Measurements from ENCODE around the gene PSMD13.

PSMD13 gene

GRCh38 chr11:211295-211694, 25.5 kb upstream of the PSMD13 start:
- Histone ChIP-seq H3K9ac (ENCODE audit: low read length) (no peak overlapping the region), H3K9me2 (replicated peaks; ENCODE audit: insufficient read depth, low read length) (no peaks in the 10 kb centered on the region), H3K79me2 (ENCODE audit: insufficient read depth, low read length) (peaks cover 25% of the 10 kb centered on the region), H3K4me3 (ENCODE audit: insufficient read depth, low read length, poor library complexity, severe bottlenecking) (no peak overlapping the region), H3K27me3 (ENCODE audit: low read length) (no peaks in the 10 kb centered on the region), H3K36me3 (ENCODE audit: low read length) (no peaks in the 10 kb centered on the region), H3F3A (ENCODE audit: insufficient read depth) (peaks cover 13% of the 10 kb centered on the region), H4K20me1 (ENCODE audit: low read depth, low read length) (no peaks in the 10 kb centered on the region; the same call in 1 of the 2 replicates), H3K4me2 (ENCODE audit: low read depth, low read length, poor library complexity, severe bottlenecking) (no peak overlapping the region), H3K27ac (ENCODE audit: low read depth, low read length) (no peak overlapping the region), H3K9me3 (ENCODE audit: insufficient read depth, low read length) (no peaks in the 10 kb centered on the region), H2AFZ (ENCODE audit: low read depth, low read length, severe bottlenecking) (no peak overlapping the region)
- TF ChIP-seq EZH2phosphoT487 (conservative IDR thresholded peaks at IDR 0.05; ENCODE audit: low read length) (no peak), CTCF (IDR thresholded peaks at IDR 0.05; ENCODE audit: insufficient read depth, low read length, poor library complexity, severe bottlenecking) (no peak)

GRCh38 chr11:211741-212140, 25.0 kb upstream of the PSMD13 start:
- peaks cover 16% of the 10 kb centered on the region for H3F3A ChIP-seq (ENCODE audit: insufficient read depth)
- no peaks in the 10 kb centered on the region; the same call in 1 of the 2 replicates for H4K20me1 ChIP-seq (ENCODE audit: low read depth, low read length)
- H2AFZ ChIP-seq (ENCODE audit: low read depth, low read length, severe bottlenecking) = no peak overlapping the region
- H3K27ac ChIP-seq (ENCODE audit: low read depth, low read length) = no peak overlapping the region
- no peaks in the 10 kb centered on the region for H3K9me2 ChIP-seq (replicated peaks; ENCODE audit: insufficient read depth, low read length)
- H3K4me2 ChIP-seq (ENCODE audit: low read depth, low read length, poor library complexity, severe bottlenecking) = no peak overlapping the region
- no peaks in the 10 kb centered on the region for H3K36me3 ChIP-seq (ENCODE audit: low read length)
- TF ChIP-seq CTCF (IDR thresholded peaks at IDR 0.05; ENCODE audit: insufficient read depth, low read length, poor library complexity, severe bottlenecking) (no peak), EZH2phosphoT487 (conservative IDR thresholded peaks at IDR 0.05; ENCODE audit: low read length) (no peak)
- H3K27me3 ChIP-seq (ENCODE audit: low read length) = no peaks in the 10 kb centered on the region
- no peaks in the 10 kb centered on the region for H3K9me3 ChIP-seq (ENCODE audit: insufficient read depth, low read length)
- H3K9ac ChIP-seq (ENCODE audit: low read length) = no peak overlapping the region
- no peak overlapping the region for H3K4me3 ChIP-seq (ENCODE audit: insufficient read depth, low read length, poor library complexity, severe bottlenecking)
- peaks cover 21% of the 10 kb centered on the region for H3K79me2 ChIP-seq (ENCODE audit: insufficient read depth, low read length)

- Histone ChIP-seq H3K36me3 (ENCODE audit: low read length) (no peaks in the 10 kb centered on the region), H2AFZ (ENCODE audit: low read depth, low read length, severe bottlenecking) (no peak overlapping the region), H3K79me2 (ENCODE audit: insufficient read depth, low read length) (peaks cover 19% of the 10 kb centered on the region), H3K27ac (ENCODE audit: low read depth, low read length) (no peak overlapping the region), H3K9ac (ENCODE audit: low read length) (no peak overlapping the region), H3K9me2 (replicated peaks; ENCODE audit: insufficient read depth, low read length) (no peaks in the 10 kb centered on the region), H4K20me1 (ENCODE audit: low read depth, low read length) (no peaks in the 10 kb centered on the region; the same call in 1 of the 2 replicates), H3K4me2 (ENCODE audit: low read depth, low read length, poor library complexity, severe bottlenecking) (no peak overlapping the region), H3K27me3 (ENCODE audit: low read length) (no peaks in the 10 kb centered on the region), H3K9me3 (ENCODE audit: insufficient read depth, low read length) (no peaks in the 10 kb centered on the region), H3K4me3 (ENCODE audit: insufficient read depth, low read length, poor library complexity, severe bottlenecking) (no peak overlapping the region), H3F3A (ENCODE audit: insufficient read depth) (peaks cover 19% of the 10 kb centered on the region)
- TF ChIP-seq CTCF (IDR thresholded peaks at IDR 0.05; ENCODE audit: insufficient read depth, low read length, poor library complexity, severe bottlenecking) (no peak), EZH2phosphoT487 (conservative IDR thresholded peaks at IDR 0.05; ENCODE audit: low read length) (no peak)
Measured at GRCh38 chr11:212150-213100, 24.4 kb upstream of the PSMD13 start.
